ENCODE measurements around the gene GABRB1.

GABRB1 gene

DNA sequence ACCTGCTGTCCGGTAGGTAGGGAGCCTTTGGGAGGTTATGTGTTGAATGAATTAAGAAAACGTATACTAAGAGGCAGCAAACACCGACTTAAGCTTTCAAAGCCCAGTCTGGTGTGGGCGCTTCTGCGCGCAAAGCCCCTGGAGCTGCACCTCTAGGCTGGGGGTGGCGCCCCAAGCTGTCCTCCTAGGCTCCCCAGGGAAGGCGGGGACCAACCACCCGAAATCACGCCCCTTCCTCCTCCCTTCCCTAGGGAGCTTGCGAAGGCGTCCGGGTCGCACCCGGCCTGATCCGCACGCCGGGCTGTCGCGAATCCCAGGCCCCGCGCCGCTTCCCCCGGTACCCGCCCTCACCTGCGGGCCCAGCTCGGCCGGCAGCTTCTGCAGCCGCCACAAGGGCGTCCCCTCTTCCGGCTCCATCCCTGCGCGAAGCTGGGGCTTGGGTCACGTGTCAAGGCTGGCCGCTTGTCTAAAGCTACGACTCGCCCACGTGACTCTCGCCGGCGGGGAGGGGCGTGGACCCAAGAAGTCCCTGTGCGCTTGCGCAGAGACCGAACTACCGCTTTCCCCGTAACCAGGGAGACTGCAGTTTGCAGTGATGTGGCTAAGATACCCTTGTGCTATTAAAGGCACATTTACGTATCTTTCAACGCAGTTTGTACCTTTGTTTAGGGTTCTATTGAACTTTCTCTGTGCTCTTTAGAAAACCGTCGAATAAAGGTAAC lies 432.0 kb downstream of the GABRB1 start, which contains the start of gene COMMD8 (continued):
- no peak for TF ChIP-seq ZNF112 (tag by site-specific recombination; IDR thresholded peaks at IDR 0.05)
- TF ChIP-seq ZNF561 (tag by site-specific recombination; IDR thresholded peaks at IDR 0.05; ENCODE audit: borderline replicate concordance), result no peak
- TF ChIP-seq ZSCAN16 (tag by site-specific recombination; IDR thresholded peaks at IDR 0.05), result no peak
- TF ChIP-seq SP2 (tag by site-specific recombination; IDR thresholded peaks at IDR 0.05), result peak; percentile 80
- no peak for TF ChIP-seq ZNF292 (tag by site-specific recombination; IDR thresholded peaks at IDR 0.05; ENCODE audit: borderline replicate concordance, low read depth)
- TF ChIP-seq, protein P1, sequence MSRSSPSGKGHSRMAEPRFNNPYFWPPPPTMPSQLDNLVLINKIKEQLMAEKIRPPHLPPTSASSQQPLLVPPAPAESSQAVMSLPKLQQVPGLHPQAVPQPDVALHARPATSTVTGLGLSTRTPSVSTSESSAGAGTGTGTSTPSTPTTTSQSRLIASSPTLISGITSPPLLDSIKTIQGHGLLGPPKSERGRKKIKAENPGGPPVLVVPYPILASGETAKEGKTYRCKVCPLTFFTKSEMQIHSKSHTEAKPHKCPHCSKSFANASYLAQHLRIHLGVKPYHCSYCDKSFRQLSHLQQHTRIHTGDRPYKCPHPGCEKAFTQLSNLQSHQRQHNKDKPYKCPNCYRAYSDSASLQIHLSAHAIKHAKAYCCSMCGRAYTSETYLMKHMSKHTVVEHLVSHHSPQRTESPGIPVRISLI (tag by site-specific recombination; IDR thresholded peaks at IDR 0.05), result no peak
- TF ChIP-seq ZNF600 (tag by site-specific recombination; IDR thresholded peaks at IDR 0.05), result peak; percentile 55; the same call in 1 of the 2 replicates
- no peak for TF ChIP-seq ZSCAN23 (tag by site-specific recombination; IDR thresholded peaks at IDR 0.05)
- TF ChIP-seq ZNF530 (tag by site-specific recombination; IDR thresholded peaks at IDR 0.05; ENCODE audit: low read depth), result no peak
- TF ChIP-seq, protein P2, sequence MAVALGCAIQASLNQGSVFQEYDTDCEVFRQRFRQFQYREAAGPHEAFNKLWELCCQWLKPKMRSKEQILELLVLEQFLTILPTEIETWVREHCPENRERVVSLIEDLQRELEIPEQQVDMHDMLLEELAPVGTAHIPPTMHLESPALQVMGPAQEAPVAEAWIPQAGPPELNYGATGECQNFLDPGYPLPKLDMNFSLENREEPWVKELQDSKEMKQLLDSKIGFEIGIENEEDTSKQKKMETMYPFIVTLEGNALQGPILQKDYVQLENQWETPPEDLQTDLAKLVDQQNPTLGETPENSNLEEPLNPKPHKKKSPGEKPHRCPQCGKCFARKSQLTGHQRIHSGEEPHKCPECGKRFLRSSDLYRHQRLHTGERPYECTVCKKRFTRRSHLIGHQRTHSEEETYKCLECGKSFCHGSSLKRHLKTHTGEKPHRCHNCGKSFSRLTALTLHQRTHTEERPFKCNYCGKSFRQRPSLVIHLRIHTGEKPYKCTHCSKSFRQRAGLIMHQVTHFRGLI (tag by site-specific recombination; IDR thresholded peaks at IDR 0.05), result peak; percentile 48
- no peak for TF ChIP-seq ZNF214 (tag by site-specific recombination; IDR thresholded peaks at IDR 0.05; ENCODE audit: borderline replicate concordance)
- TF ChIP-seq, protein P3, sequence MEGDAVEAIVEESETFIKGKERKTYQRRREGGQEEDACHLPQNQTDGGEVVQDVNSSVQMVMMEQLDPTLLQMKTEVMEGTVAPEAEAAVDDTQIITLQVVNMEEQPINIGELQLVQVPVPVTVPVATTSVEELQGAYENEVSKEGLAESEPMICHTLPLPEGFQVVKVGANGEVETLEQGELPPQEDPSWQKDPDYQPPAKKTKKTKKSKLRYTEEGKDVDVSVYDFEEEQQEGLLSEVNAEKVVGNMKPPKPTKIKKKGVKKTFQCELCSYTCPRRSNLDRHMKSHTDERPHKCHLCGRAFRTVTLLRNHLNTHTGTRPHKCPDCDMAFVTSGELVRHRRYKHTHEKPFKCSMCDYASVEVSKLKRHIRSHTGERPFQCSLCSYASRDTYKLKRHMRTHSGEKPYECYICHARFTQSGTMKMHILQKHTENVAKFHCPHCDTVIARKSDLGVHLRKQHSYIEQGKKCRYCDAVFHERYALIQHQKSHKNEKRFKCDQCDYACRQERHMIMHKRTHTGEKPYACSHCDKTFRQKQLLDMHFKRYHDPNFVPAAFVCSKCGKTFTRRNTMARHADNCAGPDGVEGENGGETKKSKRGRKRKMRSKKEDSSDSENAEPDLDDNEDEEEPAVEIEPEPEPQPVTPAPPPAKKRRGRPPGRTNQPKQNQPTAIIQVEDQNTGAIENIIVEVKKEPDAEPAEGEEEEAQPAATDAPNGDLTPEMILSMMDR (tag by site-specific recombination; IDR thresholded peaks at IDR 0.05), result peak; percentile 79
- peak; percentile 85 for TF ChIP-seq ZNF335 (tag by site-specific recombination; conservative IDR thresholded peaks at IDR 0.05)
- TF ChIP-seq ZNF837 (tag by site-specific recombination; IDR thresholded peaks at IDR 0.05), result no peak
- TF ChIP-seq YY1 (tag by site-specific recombination; IDR thresholded peaks at IDR 0.05), result no peak
- TF ChIP-seq OSR2 (tag by site-specific recombination; IDR thresholded peaks at IDR 0.05), result no peak
- no peak for TF ChIP-seq ZNF514 (tag by site-specific recombination; IDR thresholded peaks at IDR 0.05)
- no peak for TF ChIP-seq ZNF585B (tag by site-specific recombination; IDR thresholded peaks at IDR 0.05)
- TF ChIP-seq, protein P4, sequence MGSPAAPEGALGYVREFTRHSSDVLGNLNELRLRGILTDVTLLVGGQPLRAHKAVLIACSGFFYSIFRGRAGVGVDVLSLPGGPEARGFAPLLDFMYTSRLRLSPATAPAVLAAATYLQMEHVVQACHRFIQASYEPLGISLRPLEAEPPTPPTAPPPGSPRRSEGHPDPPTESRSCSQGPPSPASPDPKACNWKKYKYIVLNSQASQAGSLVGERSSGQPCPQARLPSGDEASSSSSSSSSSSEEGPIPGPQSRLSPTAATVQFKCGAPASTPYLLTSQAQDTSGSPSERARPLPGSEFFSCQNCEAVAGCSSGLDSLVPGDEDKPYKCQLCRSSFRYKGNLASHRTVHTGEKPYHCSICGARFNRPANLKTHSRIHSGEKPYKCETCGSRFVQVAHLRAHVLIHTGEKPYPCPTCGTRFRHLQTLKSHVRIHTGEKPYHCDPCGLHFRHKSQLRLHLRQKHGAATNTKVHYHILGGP (tag by site-specific recombination; IDR thresholded peaks at IDR 0.05), result no peak
- TF ChIP-seq ZNF354C (tag by site-specific recombination; IDR thresholded peaks at IDR 0.05; ENCODE audit: borderline replicate concordance, low read depth), result no peak
- no peak for TF ChIP-seq ZNF350 (tag by site-specific recombination; IDR thresholded peaks at IDR 0.05)
- peak; percentile 64 for TF ChIP-seq ZBTB17 (tag by site-specific recombination; IDR thresholded peaks at IDR 0.05)
- TF ChIP-seq ZNF169 (tag by site-specific recombination; IDR thresholded peaks at IDR 0.05), result no peak
- TF ChIP-seq ZFP69B (tag by site-specific recombination; IDR thresholded peaks at IDR 0.05), result no peak
- no peak for TF ChIP-seq ZBTB21 (tag by site-specific recombination; IDR thresholded peaks at IDR 0.05)
- TF ChIP-seq, protein P5, sequence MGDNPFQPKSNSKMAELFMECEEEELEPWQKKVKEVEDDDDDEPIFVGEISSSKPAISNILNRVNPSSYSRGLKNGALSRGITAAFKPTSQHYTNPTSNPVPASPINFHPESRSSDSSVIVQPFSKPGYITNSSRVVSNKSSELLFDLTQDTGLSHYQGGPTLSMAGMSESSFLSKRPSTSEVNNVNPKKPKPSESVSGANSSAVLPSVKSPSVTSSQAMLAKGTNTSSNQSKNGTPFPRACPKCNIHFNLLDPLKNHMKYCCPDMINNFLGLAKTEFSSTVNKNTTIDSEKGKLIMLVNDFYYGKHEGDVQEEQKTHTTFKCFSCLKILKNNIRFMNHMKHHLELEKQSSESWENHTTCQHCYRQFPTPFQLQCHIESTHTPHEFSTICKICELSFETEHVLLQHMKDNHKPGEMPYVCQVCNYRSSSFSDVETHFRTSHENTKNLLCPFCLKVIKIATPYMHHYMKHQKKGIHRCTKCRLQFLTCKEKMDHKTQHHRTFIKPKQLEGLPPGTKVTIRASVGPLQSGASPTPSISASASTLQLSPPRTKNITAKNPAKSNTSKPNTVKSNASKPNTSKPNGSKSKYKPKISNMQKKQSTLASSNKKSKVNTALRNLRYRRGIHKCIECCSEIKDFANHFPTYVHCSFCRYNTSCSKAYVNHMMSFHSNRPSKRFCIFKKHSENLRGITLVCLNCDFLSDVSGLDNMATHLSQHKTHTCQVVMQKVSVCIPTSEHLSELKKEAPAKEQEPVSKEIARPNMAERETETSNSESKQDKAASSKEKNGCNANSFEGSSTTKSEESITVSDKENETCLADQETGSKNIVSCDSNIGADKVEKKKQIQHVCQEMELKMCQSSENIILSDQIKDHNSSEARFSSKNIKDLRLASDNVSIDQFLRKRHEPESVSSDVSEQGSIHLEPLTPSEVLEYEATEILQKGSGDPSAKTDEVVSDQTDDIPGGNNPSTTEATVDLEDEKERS (tag by site-specific recombination; IDR thresholded peaks at IDR 0.05), result no peak
- TF ChIP-seq ZNF558 (tag by site-specific recombination; IDR thresholded peaks at IDR 0.05), result no peak
- peak; percentile 65; the same call in 1 of the 2 replicates for TF ChIP-seq ZBTB48 (tag by site-specific recombination; IDR thresholded peaks at IDR 0.05)
- TF ChIP-seq GLIS2 (tag by site-specific recombination; IDR thresholded peaks at IDR 0.05), result peak; percentile 82
- 0 out of 2 replicates have a peak, but pooled peaks have one; percentile 47 for TF ChIP-seq ZFHX2 (tag by site-specific recombination; conservative IDR thresholded peaks at IDR 0.05)
- 0 out of 2 replicates have a peak, but pooled peaks have one; percentile 42 for TF ChIP-seq ZNF391 (tag by site-specific recombination; IDR thresholded peaks at IDR 0.05; ENCODE audit: borderline replicate concordance, low read depth)
- no peak for TF ChIP-seq ZNF140 (tag by site-specific recombination; IDR thresholded peaks at IDR 0.05)
- TF ChIP-seq ZNF426 (tag by site-specific recombination; IDR thresholded peaks at IDR 0.05), result no peak
